HG03439 (cell line): ENCODE results near the gene MAN1C1.
A peak's percentile ranks its signal among the peaks of the same experiment; 100 is the strongest.

Source experiments
- ATAC-seq: cut with Tn5 transposase; IDR thresholded peaks from one replicate; pipeline ENCODE4 v1.9.1; 2021; ENCODE audit warnings: mild to moderate bottlenecking, moderate library complexity; ENCODE audit not compliant: unreplicated experiment

Gene MAN1C1

DNA sequence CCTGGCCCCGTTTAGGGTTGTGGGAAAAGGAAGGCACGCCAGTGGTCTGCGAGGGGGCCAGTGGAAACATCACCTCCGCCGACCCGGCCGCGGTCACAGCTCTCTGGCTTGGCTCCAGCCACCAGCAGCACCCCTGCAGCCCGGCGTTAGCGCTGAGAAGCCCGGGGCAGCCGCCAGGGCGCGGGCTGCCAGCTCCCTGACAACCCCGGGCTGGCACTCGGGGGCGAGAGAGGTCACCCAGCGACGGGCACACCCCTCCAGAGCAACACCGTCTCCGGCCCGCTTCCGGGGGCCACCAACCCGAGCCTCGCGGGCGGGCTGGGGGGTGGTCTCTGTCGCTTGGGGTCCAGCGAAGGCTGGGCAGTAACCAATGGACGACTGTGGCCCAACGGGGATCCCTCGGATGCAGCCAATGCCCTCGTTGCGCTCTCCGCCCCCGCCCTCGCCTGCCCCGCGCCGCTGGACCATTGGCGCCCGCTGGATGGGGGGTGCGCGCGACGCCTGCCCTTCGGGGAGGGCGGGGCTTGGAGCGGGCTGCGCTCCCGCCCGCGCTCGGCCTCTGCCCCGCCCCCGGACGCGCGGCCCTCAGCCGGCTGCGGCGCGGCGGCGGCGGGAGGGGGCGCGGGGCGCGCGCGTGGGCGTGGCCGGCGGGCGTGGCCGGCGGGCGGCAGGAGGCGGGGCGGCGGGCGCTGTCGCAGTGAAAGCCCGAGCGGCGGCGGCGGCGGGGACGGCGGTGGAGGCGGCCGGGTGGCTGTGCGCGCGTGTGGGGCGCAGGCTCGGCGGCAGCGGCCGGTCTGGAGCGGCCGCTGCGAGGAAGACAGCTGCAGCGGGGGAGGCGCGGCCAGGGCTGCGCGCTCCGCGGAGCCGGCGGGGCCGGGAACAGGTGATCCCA lies at the start of gene MAN1C1:
TSS of gene MAN1C1 (plus strand) at position 697 of the 892 bp plus-strand sequence. CDS start 1,007 bp downstream, outside the sequence.
- peak; percentile 71 for ATAC-seq

DNA sequence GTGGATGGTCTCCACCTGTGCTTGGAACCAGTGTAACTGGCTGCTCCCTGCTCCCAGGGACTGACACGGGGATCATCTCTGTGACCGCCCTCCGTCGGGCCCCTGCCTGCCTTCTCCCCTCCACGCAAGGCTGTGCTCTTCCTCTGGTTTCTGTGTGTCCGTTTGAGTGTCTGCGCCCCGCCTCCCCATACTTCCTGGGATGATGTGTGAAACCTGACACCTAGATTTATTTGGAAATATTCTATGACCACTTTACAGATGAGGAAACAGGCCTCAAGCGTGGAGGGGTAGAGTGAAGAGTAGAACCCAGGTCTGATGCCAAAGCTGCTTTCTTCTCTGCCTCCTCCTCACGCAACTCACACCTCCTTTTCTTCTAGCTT lies 48.9 kb upstream of the MAN1C1 start:
- no peak for ATAC-seq

DNA sequence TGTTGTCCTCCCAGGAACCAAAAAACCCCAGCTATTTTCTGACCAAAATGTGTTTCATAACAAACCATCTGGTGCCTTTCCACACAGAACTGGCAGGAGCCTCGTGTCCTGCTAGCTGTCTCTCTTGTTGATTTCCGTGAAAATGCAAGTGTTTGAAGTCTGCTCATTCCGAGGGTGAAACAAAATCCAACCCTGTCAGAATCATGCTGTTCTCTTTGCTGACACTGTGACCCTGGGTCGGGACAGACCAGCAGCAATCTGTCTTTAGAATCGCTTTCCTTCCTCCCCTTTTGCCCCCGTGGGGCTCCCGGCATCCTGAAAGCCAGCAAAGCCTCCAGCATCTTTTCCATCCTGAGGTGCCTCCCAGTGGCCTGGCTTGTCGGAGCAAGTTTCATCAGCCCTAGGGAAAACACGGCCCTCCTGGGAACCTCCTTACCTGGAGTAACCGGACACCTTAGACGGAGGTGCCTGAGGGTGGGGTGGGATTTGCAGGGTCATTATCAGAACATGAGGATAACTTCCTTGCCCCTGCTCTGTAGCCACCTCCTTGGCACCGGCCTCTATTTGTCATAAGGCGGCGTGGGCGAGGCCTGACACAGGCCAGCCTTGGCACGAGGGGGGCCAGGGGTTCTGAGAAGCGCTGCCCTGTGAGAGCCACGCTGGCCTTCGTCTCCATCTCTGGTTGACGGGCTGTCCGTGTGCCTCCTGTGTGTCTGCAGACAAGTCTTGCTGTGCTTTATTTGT lies 48.3 kb upstream of the MAN1C1 start:
- no peak for ATAC-seq

DNA sequence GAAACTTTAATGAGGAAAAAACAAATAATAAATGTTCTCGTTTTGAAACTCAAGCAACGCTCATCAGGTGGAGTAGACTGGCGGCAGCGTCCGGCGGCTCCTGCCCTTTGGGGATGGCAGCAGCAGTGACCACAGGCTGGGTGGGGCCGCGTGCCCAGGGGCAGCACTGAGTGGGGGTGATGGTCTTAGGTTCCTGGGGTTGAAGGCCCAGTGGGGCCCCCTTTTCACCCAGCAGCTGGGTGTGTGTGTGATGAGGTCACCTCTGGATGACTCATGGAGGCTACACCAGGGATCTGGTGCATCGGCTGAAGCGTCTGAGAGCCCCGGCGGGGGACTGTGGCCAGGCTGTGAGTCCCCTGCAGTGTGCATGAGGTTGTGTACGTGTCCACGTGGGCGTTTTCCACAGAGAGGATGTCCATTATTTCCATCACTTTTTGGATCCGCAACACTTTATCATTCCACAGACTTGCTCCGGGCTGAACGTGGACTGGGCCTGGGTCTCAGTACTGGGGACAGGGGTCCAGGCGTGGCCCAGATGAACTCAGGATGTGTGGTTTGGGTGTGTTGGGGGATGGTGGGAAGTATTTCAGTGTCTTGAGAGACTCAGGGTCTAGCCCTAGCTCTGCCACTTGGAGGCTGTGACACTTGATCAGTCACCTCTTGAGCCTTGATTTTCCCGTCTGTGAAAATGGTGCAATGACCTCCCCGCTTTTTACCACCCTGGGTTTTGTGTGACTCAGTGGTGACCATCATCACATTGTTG lies 47.6 kb upstream of the MAN1C1 start:
- ATAC-seq: no peak

DNA sequence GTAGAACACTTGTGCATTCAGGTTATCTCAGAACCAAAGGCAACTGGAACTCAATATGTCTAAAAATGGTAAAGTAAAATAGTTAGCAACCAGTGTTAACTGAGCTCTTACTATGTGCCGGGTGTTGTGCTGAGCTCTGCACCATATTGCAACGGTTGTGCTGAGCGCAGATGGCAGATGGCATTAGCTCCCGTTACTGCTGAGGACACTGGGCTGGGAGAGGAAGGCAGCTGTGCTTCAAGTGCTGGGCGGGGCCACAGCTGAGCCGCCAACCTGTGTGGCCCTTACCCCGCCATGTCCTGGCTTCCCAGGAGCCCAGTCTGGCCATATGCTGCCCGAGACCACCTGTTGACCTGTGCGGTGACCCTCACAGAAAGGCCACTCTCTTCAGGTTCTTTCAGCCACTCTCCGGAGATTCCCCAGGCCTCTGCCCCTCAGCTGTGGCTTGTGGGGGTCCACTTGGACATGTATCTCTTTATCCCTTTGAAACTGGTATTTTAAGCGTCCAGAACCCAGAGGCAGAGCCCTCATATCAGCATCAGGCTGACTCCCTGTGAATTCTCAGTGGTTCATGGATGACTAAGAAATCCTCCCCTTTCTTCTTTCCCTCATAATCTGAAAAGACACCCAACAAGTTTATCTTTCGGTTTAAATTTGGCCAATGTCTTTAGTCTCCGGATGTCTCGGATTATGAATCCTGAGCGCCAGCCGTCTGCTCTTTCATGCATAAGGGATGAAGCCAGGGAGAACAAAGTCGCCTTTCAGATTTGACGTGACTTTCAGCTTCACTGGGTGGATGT lies 46.8 kb upstream of the MAN1C1 start:
- ATAC-seq: no peak

DNA sequence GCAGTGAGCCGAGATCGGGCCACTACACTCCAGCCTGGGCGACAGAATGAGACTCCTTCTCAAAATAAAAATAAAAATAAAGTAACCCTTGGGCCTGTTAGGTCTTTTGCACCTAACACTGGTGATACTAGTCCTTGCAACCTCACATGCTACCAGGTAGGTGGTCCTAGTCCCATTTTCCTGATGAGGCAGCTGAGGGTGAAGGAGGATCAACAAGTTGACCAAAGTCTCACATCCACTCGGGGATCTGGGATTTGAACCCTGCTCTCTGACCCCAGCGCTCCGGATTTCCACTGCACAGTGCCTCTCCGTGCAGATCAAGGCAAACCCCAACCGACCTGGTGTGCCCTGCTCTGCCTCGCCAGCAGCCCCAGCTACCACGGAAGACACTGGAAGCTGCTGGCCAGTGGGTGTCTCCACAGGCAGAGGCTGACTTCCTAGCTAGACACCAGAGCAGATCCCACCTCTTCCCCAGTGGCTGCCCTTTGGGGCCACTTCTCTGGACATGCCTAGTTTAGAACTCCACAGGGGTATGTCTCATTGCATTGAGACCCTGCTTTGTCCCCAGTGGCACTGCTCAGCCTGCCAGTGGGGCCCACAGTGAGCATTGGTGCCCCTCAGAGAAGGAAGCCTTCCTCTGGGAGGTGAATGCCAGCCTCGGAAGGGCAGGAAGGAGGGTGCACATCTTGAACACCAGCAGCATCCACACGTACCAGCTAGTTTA lies 45.6 kb upstream of the MAN1C1 start:
- ATAC-seq: no peak

DNA sequence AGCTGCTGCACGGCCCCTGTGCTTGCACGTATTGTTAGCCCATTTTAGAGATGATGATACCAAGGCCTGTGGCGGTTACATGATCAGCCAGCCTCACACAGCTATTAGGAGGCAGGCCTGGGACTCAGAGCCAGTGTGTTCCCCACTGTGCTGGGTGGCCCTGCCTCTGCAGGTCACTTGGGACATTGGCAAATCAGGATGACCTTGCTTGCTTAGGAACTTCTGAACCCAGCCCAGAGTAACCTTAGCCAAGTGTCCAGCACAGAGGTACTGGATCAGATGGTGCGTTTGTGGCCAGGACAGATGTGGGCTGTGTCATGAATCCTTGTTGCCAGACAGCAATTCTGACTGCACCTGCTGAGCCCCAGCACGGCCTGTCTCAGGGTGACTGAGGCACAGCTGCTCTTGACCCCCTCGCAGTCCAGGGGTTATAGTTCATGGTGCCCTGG lies 45.0 kb upstream of the MAN1C1 start:
- ATAC-seq: no peak

DNA sequence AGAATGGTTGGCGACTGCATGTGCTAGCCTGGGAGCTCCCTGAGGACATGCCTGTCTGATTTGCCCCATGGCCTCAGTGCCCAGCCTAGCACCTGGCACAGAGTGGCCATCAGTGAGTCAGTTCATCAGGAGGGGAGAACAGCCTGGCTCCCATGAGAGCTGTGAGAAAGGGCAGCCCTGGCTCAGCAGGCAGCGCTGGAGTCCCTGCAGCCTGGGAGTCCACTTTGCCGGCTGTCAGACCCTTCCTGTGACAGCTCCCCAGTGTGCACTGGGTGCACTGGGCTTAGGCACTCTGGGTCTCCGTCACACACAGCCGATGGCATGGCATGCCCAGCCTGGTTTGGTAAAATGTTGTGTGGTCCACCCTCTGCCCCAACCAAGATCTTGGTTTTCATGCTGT lies 44.5 kb upstream of the MAN1C1 start:
- ATAC-seq: no peak

DNA sequence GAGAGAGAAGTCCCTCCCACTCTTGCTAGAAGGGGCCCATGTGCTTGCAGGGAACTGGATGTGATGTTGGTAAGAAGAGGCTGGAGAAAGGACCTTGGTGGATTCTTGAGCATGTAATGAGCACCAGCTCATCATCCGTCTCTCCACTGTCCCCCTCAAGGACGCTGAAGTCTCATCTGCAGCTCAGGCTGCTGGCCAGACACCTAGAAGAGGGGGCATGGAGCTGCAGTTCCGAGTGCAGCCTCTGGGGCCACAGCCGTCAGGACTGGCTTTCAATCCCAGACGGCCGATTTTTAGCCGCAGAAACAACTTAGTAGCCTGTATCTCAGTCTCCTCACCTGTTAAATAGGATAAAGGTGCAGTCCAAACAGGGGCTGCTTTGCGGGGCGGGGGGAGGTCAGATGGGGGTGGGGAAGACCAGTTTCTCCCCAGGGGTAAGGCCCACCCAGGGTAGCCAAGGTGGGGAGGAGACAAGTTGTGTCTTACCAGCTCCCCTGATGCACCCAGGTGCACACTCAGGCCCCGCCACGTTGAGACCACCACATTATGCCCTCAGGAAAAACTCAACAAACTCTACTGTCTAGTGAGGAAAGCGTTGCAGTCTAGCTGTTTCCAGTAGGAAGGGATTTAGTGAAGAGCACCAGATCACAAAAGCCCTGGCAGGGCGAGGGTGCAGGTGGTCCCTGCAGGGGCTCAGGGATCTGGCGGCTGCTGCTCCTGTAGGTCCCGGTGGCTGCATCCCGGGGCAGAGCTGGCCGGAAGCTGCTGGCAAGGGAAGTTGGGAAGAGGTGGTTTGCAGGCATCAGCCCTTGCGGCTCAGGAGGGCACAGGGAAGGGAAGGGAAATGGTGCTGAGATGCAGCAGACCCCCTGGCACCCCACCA lies 43.6 kb upstream of the MAN1C1 start:
- ATAC-seq: no peak

DNA sequence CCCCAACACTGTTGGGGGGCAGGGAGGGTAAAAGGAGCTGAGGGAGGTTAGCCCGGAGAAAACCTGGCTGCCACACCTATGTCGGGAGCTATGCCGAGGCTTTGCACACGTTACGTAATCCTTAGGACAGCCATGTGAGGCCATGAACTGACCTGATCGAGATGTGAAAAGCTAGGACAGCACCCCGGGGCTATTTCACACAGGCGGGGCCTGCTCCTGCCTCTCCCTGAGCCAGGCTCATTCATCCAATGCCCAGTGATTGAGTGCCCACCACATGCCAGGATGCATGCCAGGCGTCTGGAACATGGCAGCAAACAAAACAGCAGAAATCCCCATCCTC lies 43.0 kb upstream of the MAN1C1 start:
- ATAC-seq: no peak

DNA sequence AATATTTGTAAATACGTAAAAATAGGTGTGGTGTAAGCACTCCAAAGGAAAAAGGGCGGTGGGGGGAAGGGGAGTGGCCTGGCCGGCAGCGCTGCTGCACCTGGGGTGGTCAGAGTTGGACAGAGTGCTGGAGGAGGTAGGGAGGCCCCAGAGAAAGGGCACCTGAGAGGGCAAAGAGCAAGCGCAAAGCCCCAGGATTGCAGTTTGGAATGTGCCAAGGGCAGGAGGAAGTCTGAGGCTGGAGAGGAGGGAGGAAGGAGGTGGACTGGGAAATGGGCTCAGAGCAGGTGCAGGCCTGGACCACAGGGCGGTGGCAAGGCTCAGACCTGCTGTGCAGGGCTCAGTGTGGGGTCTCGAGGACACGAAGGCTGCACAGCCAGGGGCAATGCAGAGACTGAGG lies 42.6 kb upstream of the MAN1C1 start:
- no peak for ATAC-seq

DNA sequence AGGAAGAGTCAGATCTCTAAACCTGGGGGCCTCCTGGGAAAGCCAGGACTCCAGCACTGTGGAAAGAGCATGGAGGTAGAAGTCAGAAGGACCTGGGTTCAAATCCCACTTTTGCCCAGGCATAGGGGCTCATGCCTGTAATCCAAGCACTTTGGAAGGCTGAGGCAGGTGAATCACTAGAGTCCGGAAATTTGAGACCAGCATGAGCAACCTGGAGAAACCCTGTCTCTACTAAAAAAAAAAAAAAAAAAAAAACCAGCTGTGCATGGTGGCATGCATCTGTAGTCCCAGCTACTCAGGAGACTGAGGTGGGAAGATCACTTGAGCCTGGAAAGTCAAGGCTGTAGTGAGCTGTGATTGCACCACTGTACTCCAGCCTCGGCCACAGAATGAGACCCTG lies 41.4 kb upstream of the MAN1C1 start:
- no peak for ATAC-seq

DNA sequence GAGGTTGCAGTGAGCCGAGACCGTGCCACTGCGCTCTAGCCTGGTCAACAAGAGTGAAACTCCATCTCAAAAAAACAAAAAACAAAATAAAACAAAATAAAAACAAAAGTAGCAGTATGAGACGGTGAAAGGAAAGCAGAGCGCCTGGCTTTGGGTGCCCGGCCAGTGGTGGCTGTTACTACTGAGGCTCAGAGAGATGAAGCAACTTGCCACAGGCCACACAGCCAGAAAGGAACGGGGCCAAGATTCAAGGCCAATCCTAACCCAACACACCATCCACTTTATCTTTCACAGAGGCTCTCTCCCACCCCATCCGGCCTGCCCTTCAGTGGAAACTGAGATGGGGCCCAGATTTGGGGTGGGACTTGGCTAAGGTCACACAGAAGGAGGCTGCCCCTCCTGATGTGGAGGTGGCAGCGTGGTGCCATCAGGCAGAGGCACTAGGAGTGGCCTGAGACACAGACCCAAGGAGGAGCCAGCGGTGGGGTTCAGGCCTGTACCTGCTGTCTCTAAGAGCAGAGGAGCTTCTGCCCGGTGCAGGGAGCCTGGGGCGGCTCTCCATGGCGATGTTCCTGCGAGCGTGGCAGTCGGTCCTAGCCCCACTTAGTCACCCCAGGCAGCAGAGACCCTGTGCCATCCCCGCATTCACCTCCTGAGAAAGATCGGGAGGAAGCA lies 40.0 kb upstream of the MAN1C1 start:
- ATAC-seq: no peak

DNA sequence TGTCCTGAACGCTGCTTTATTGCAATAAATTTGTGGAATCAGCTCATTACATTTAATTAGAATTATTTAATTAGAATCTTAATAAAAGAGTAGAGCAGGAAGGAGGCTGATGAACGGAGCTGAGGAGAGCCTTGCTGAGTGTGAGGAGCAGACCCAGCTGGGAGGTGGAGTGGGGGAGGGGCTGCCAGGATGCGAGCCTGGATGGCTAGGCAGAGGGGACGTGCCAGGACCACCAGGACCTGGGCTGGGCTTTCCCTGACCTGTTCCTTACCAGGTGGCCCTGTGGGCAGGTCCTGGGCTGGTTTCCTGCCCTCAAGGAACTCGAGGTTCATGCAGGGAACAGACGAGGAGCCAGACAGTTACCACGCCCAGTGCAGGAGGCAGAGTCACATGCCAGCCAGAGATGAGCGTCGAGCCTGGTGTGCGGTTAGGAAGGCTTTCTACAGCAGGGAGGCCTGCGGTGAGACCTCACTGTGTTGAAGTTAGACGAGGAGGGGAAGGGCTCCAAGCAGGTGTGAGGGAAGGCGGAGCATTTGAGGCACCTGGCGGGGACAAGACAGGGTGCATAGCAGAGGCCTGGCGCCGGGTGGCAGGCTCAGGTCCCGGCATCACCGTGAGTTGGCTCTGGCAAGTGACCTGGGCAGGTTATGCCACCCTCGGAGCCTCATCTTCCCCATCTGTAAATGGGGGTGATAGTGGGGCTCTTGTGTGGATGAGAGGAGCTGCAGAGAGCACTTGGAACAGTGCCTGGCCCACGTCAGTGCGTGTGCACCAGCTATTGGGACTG lies 39.3 kb upstream of the MAN1C1 start:
- no peak for ATAC-seq

DNA sequence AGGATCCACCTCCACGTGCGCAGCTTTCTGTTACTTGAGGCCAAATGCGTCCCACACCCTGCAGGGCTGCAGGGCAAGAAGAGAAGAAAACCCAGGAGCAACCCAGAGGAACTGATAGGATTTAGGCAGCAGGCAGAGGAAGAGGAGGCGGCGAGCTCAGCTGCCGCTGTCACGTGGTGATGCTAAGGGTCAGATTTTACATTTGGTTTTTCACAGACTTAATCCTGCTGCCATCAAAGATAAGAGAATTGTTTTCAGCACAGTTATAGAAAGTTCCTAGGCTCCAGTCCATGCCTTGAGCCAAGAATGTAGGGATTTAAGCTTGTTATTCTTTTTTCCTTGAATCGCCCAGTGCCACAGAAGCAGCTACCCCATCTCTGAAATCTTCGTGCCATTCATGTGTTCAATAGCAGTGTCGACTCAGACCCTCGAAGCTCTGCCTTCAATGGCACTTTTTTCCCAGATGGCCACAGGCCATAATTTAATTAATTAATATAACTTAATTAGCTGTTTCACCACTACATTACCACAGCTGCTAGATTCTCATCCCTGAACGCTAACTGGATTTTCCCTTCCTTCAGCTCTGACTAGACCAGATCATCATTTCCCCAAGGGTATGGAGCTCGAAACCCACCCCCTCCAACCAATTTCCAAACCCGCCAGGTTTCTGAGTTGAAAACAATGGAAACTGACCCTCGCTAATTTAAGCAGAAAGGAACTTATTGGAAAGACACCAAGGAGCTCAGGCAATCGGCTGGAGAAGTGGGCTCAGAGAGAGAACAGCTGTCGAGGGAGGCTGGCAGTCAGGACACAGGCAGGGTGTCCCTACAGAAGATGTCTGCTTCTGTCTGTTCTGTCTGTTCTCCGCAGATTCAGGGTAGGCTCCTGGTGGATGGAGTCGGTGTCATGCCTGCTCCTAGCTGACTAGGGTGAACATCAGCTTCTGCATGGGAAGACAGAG lies 37.0 kb upstream of the MAN1C1 start:
- ATAC-seq: no peak

DNA sequence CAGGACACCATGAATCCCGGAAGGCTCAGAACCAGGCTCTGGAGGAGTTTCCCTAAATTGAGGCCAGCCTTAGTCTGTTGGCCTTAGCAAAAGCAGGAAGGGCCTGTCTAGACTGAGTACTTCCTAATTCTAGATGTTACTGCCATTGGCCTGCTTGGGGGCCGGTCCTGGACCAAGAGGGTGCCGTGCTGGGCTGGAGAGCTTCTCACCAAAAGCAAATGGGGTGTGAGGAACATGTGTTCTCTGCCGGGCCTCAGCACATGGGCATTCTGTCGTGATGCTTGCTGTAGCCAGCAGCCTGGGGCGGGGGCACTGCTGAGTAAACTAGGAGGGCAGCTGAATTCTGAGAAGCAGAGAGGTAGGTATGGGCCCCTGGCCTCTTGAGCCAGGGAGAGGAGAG lies 35.7 kb upstream of the MAN1C1 start:
- no peak for ATAC-seq

DNA sequence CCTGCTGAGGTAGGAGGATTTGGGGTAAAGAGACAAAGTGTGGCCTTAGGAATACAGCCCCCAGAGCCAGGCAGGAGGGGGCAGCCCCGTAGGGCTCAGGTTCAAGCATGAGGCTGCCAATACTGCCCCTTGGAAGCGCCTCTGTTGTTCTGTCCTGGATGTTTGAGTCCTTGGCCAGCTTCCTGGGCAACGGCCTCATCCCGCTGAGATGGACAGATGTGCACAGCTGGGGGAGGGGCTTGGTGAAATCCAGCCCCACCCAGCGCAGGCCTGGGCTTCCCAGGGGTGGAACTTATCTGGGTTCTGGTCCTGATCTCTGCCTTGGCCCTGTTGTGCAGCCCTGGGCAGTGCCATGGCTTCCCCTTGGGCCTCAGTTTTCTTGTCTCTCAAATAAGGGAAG lies 34.8 kb upstream of the MAN1C1 start:
- ATAC-seq: no peak
